WTC11 (cell line): ENCODE measurements around the gene CD93. TPM values are rescaled to one million over a fixed set of nuclear protein-coding genes. Genes with fewer than 3 reads are reported as not detected.

Source experiments
- ATAC-seq: fragments of 200-7000 bp; cut with Tn5 transposase; 2 replicates; pipeline ENCODE4 v1.10.0; 2021; ENCODE audit warnings: mild to moderate bottlenecking, moderate library complexity
- CTCF ChIA-PET: fragments of 300-600 bp; sonication (Branson Sonifier 250); formaldehyde crosslinking; loops from one replicate; lab custom pipeline; 2021; ENCODE audit warnings: antibody characterized with exemption; lab: Charles Lee
- POLR2A ChIA-PET: fragments of 350-600 bp; sonication (Branson Sonifier 250); formaldehyde crosslinking; loops from one replicate; lab custom pipeline; 2021; ENCODE audit warnings: antibody characterized with exemption; lab: Charles Lee
- DNase-seq: peaks from one replicate; pipeline ENCODE4 v3.0.0; 2021; ENCODE audit warnings: low spot score
- H3K27ac Mint-ChIP-seq: 2 replicates; pipeline ENCODE4 v1.8.0; 2021; ENCODE audit warnings: mixed read lengths
- H3K27me3 Mint-ChIP-seq: 2 replicates; pipeline ENCODE4 v1.8.0; 2021; ENCODE audit warnings: low read depth, mild to moderate bottlenecking, moderate library complexity, mixed read lengths
- H3K36me3 Mint-ChIP-seq: 2 replicates; pipeline ENCODE4 v1.8.0; 2021; ENCODE audit warnings: mixed read lengths
- H3K4me1 Mint-ChIP-seq: 2 replicates; pipeline ENCODE4 v1.8.0; 2022; ENCODE audit warnings: mixed read lengths
- H3K4me3 Mint-ChIP-seq: 2 replicates; pipeline ENCODE4 v1.8.0; 2021; ENCODE audit warnings: mild to moderate bottlenecking, moderate library complexity, mixed read lengths
- H3K9me3 Mint-ChIP-seq: 2 replicates; pipeline ENCODE4 v1.8.0; 2021; ENCODE audit warnings: mixed read lengths
- AR ChIP-seq: fragments of 250-450 bp; sonication (Bioruptor Pico); IDR thresholded peaks from 2 replicates; pipeline ENCODE4 v1.9.0; 2021; ENCODE audit warnings: mild to moderate bottlenecking
- ATF2 ChIP-seq: sonication (generic); formaldehyde crosslinking; IDR thresholded peaks from 2 replicates; pipeline ENCODE4 v1.8.1; 2022; ENCODE audit warnings: low read depth, missing genetic modification reagents, borderline replicate concordance
- ATF6 ChIP-seq: sonication (generic); formaldehyde crosslinking; IDR thresholded peaks from 2 replicates; pipeline ENCODE4 v1.8.1; 2023; ENCODE audit warnings: mild to moderate bottlenecking, missing genetic modification reagents
- E2F4 ChIP-seq: sonication (generic); formaldehyde crosslinking; IDR thresholded peaks from 2 replicates; pipeline ENCODE4 v1.8.1; 2022; ENCODE audit warnings: low read depth, mild to moderate bottlenecking, moderate library complexity, missing genetic modification reagents, borderline replicate concordance
- E2F5 ChIP-seq: sonication (generic); formaldehyde crosslinking; IDR thresholded peaks from 2 replicates; pipeline ENCODE4 v1.8.1; 2022; ENCODE audit warnings: mild to moderate bottlenecking, moderate library complexity, missing genetic modification reagents
- FOXK1 ChIP-seq: sonication (generic); formaldehyde crosslinking; IDR thresholded peaks from 2 replicates; pipeline ENCODE4 v1.8.0; 2022; ENCODE audit warnings: mild to moderate bottlenecking, moderate library complexity, missing genetic modification reagents
- GRHL2 ChIP-seq: fragments of 250-450 bp; sonication (Bioruptor Pico); IDR thresholded peaks from 2 replicates; pipeline ENCODE4 v1.8.0; 2022; ENCODE audit warnings: mild to moderate bottlenecking, moderate library complexity; ENCODE audit not compliant: insufficient replicate concordance, severe bottlenecking
- JUN ChIP-seq: sonication (generic); formaldehyde crosslinking; IDR thresholded peaks from 2 replicates; pipeline ENCODE4 v1.8.0; 2023; ENCODE audit warnings: mild to moderate bottlenecking, missing genetic modification reagents
- MLX ChIP-seq: sonication (generic); formaldehyde crosslinking; IDR thresholded peaks from 2 replicates; pipeline ENCODE4 v1.8.1; 2023; ENCODE audit warnings: mild to moderate bottlenecking, missing genetic modification reagents, moderate library complexity
- NR3C1 ChIP-seq: sonication (generic); formaldehyde crosslinking; conservative IDR thresholded peaks from 2 replicates; pipeline ENCODE4 v1.8.1; 2023; ENCODE audit warnings: low read depth, mild to moderate bottlenecking, missing genetic modification reagents
- SOX15 ChIP-seq: fragments of 250-450 bp; sonication (Bioruptor Pico); IDR thresholded peaks from 2 replicates; pipeline ENCODE4 v1.9.0; 2021; ENCODE audit warnings: mild to moderate bottlenecking
- TEAD4 ChIP-seq: sonication (generic); formaldehyde crosslinking; IDR thresholded peaks from 2 replicates; pipeline ENCODE4 v1.8.0; 2022; ENCODE audit warnings: mild to moderate bottlenecking, missing genetic modification reagents
- TP53 ChIP-seq: sonication (generic); formaldehyde crosslinking; IDR thresholded peaks from 2 replicates; pipeline ENCODE4 v1.8.1; 2023; ENCODE audit warnings: mild to moderate bottlenecking, missing genetic modification reagents
- ZBTB21 ChIP-seq: sonication (generic); formaldehyde crosslinking; IDR thresholded peaks from 2 replicates; pipeline ENCODE4 v1.8.1; 2023; ENCODE audit warnings: mild to moderate bottlenecking, missing genetic modification reagents, borderline replicate concordance
- ZNF219 ChIP-seq: sonication (generic); formaldehyde crosslinking; IDR thresholded peaks from 2 replicates; pipeline ENCODE4 v1.8.0; 2023; ENCODE audit warnings: missing genetic modification reagents, mild to moderate bottlenecking, borderline replicate concordance
- ZNF423 ChIP-seq: fragments of 250-450 bp; sonication (Bioruptor Pico); IDR thresholded peaks from 2 replicates; pipeline ENCODE4 v2.1.2; 2022; ENCODE audit warnings: mild to moderate bottlenecking, moderate library complexity
- ZNF425 ChIP-seq: fragments of 250-450 bp; sonication (Bioruptor Pico); conservative IDR thresholded peaks from 2 replicates; pipeline ENCODE4 v1.9.0; 2021; ENCODE audit warnings: mild to moderate bottlenecking
- total RNA-seq: library from RNA; stranded (reverse); gene quantifications from 3 replicates; pipeline ENCODE4 v1.2.3, GENCODE V29; 2021

The CD93 gene
- total RNA-seq, 1 experiment from 2014 or later = 0.09 TPM

- Mint-ChIP-seq H3K4me1 (peaks cover 22% of the 10 kb centered on the region), H3K27me3 (no peaks in the 10 kb centered on the region), H3K36me3 (no peaks in the 10 kb centered on the region), H3K4me3 (no peak overlapping the region), H3K9me3 (no peaks in the 10 kb centered on the region), H3K27ac (no peak overlapping the region)
- no peak for ATAC-seq
- CTCF ChIA-PET = interaction anchor here (1.9 kb wide), 1 partner anchor 17 kb away, joined by 4 read pairs; no protein-coding TSS in a partner anchor
- no peak for TF ChIP-seq E2F4
- DNase-seq = no peak
- POLR2A ChIA-PET = no interaction called here
These were observed 17.8 kb downstream of the CD93 start for GRCh38 chr20:23068283-23068682.

GRCh38 chr20:23066772-23067171 lies 19.4 kb downstream of the CD93 start:
- no peaks in the 10 kb centered on the region for H3K36me3 Mint-ChIP-seq
- no peaks in the 10 kb centered on the region for H3K27me3 Mint-ChIP-seq
- no peak overlapping the region for H3K27ac Mint-ChIP-seq
- no peak for ATAC-seq
- TF ChIP-seq AR = no peak
- TF ChIP-seq NR3C1 (CRISPR knock-in tag) = no peak
- TF ChIP-seq TP53 (CRISPR knock-in tag) = no peak
- TF ChIP-seq SOX15 = no peak
- no peak for TF ChIP-seq GRHL2 (CRISPR knock-in tag)
- no peak for TF ChIP-seq JUN (CRISPR knock-in tag)
- no peak for TF ChIP-seq FOXK1 (CRISPR knock-in tag)
- TF ChIP-seq ZNF219 (CRISPR knock-in tag) = no peak
- no peak for TF ChIP-seq ATF2 (CRISPR knock-in tag)
- no peak for TF ChIP-seq ZNF425
- TF ChIP-seq ZBTB21 (CRISPR knock-in tag) = no peak
- TF ChIP-seq TEAD4 (CRISPR knock-in tag) = no peak
- TF ChIP-seq MLX = no peak
- TF ChIP-seq ZNF423 (CRISPR knock-in tag) = no peak
- no peak for TF ChIP-seq ATF6
- TF ChIP-seq E2F5 (CRISPR knock-in tag) = no peak
- no peaks in the 10 kb centered on the region for H3K9me3 Mint-ChIP-seq
- no peak for DNase-seq
- CTCF ChIA-PET = interaction anchor here (0.9 to 1.5 kb wide), 6 partner anchors 13 to 274 kb away, joined by 3 to 4 read pairs (median 3); no protein-coding TSS in a partner anchor
- no peak overlapping the region for H3K4me3 Mint-ChIP-seq
- POLR2A ChIA-PET = no interaction called here
- peaks cover 23% of the 10 kb centered on the region for H3K4me1 Mint-ChIP-seq
